ENCODE measurements around the gene ZNF438.

DNA sequence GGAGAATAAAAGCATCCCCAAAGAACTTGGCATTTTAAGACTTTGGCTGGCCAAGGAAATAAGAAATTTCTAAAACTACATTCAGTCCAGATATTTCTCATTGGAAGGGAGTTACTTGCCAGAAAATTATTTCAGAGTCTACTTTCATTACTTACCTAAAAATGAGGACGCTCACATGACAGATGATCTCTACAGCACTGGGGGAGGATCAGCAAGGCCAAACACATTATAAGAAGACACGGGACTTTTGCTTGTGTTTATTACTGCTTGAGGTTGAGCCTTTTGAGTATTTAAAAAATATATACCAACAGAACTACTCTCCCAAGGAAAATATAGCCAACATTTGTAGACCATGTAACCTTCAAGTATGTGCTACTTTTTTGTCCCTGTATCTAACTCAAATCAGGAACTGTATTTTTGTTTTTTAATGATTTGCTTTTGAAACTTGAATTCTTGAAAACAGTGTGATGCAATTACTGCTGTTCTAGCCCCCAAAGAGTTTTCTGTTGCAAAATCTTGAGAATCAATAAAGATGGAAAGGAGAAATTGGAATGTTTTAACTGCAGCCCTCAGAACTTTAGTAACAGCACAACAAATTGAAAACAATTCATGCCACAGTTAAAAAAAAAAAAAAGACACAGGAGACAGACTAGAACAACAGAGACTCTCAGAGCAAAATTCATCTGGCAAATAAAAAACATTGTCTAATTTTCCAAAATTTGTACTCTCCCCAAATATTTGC is 128.1 kb downstream of the ZNF438 start:
- TF ChIP-seq, protein P1, sequence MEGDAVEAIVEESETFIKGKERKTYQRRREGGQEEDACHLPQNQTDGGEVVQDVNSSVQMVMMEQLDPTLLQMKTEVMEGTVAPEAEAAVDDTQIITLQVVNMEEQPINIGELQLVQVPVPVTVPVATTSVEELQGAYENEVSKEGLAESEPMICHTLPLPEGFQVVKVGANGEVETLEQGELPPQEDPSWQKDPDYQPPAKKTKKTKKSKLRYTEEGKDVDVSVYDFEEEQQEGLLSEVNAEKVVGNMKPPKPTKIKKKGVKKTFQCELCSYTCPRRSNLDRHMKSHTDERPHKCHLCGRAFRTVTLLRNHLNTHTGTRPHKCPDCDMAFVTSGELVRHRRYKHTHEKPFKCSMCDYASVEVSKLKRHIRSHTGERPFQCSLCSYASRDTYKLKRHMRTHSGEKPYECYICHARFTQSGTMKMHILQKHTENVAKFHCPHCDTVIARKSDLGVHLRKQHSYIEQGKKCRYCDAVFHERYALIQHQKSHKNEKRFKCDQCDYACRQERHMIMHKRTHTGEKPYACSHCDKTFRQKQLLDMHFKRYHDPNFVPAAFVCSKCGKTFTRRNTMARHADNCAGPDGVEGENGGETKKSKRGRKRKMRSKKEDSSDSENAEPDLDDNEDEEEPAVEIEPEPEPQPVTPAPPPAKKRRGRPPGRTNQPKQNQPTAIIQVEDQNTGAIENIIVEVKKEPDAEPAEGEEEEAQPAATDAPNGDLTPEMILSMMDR (conservative IDR thresholded peaks at IDR 0.05; ENCODE audit: low read depth, low read length), result no peak
- no peak for TF ChIP-seq EZH2 (IDR thresholded peaks at IDR 0.05; ENCODE audit: borderline replicate concordance, low read depth, low read length, poor library complexity, severe bottlenecking)
